Activated effector memory CD4-positive, alpha-beta T cell treated with anti-CD3 and anti-CD28 coated beads, Interleukin-2, amount 50 U/mL, for 16 hours (primary cell): ENCODE data around the gene FBXL7.

ENCODE experiments used
- DNase-seq: peaks from one replicate; pipeline ENCODE4 v3.0.0-alpha.2; 2020

The FBXL7 gene

DNA sequence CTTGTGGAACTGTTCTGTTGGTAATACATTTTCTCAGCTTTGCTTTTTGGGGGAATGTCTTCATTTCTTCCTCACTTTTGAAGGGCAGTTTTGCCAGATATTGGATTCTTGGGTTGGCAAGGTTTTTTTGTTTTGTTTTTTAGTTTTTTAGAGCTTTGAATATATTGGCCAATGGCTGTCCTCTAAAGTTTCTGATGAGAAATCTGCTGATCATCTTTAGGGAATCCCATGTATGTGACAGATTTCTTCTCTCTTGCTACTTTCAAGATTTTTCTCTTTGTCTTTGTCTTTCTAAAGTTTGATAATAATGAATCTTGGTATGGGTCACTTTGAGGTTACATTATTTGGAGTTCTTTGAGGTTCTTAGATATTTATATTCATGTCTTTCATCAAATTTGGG lies 227.4 kb downstream of the FBXL7 start:
- no peak for DNase-seq

DNA sequence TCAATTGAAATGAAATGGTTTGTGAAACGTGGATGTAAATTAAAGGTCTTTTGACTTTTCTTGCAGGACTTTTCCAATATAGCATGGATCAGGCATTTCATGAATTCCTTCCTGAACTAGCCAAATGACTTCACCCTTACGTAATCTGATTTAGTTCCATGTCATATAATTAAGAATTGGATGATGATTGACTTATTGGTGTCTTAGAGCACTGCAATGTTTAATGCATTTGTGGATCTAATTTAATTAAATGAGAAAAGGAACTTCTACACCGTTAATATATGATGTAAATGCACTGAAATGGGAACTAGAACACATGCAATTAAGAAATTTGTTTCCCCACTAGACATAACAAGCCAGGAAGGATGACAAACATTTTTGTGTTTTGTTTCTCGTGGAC lies 228.8 kb downstream of the FBXL7 start:
- DNase-seq: no peak

DNA sequence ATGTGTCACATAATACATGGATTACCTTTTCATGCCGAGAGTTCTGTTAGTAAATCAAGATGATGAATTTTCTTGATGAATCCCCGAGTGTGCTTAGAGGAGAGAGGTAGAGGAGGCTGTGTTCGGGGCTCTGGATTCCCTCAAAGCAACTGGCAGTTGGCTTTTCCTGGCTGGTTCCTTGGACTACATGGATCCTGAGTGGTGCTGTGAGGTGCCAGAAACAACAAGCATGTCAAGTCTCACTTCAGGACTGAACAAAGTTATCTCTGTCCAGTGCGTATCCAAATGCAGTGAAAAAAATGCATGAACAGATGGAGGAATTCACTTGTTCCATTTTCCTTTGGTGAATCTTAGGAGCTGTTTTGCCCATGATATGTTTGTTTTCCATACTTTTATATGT lies 231.7 kb downstream of the FBXL7 start:
- DNase-seq: no peak

DNA sequence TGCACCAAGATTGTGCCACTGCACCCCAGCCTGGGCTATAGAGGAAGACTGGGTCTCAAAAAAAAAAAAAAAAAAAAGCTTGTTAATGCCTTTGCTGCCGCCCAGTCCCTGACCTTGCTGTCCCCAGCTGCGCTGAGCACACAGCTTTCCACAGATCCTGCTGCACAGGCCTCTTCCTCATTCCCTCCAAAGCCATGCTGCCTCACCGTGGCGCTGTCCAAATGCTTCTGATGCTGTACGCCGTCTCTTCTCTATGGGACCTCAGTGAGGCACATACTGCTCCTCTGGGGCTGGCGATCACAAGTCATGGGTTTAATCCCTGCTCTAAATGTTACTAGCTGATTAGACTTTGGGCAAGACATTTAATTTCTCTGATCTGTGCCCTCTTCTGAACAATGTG lies 234.1 kb downstream of the FBXL7 start:
- DNase-seq: no peak

DNA sequence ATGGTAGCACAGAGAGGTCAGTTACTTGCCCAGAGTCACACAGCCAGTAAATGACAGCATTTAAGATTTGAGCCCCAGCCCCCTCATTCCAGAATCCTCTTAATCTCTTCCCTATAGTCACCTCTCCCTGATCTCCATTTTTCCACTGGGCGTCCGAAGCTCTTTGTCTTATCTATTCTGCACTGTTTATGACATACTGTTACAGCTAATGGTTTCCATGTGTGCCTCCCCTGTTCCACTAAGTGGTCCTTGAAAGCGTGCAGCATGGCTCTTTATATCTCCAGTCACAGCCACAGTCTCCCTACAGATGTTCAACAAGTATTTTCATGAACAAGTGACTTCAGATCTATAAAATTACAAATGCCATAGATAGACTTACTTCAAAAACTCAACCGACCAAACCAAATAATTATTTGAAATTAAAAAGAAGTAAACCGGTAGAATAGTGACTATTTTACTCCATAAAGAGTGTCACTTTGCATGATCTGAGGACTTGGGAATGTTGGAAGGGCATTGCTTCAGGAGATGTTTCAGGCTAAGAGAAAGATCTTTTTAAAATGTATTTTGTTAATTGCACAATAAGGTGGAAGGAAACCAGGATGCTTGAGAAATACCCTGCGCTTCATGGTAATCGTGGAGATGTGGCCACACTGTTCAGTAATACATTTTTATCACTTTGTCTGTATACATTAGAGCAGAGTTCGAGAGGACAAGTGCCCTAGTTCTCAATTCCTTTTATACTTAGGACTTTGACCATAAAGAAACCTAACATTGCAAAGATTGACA lies 237.2 kb downstream of the FBXL7 start:
- DNase-seq: no peak

DNA sequence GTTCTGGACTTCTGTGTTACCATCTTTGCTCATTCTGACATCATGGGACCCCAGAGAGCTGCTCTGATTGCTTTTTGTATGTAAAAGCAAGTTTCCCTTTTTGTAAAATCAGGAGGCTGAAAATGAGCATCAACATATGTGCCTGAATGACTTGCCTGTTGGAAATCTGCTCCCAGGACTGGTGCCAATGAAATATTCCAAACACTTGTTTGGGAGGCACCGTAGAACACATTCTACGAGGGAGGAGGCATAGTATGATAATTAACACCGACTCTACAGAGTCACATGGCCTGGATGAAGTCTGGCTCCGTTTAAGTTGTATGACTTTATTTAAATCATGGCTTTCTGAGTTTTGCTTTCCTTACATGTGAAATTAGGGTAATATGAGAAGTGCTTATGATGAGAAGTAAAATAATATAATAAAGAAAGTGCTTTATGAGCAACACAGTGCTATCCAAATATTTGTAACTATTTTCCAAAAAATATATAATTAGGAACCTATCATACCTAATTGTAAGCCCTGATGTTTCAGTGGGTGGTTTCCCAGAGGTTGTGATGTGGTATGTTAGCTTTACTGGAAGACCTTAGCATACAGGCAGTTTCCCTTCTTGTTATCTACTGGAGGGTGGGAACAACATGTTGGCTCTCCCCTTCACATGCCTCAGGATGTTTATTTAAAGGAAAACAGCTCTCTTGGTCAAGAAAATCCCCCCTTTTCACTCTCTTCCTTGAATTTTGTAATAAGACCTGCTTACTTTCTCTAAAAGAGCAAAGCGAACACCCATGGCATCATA lies 238.1 kb downstream of the FBXL7 start:
- no peak for DNase-seq

DNA sequence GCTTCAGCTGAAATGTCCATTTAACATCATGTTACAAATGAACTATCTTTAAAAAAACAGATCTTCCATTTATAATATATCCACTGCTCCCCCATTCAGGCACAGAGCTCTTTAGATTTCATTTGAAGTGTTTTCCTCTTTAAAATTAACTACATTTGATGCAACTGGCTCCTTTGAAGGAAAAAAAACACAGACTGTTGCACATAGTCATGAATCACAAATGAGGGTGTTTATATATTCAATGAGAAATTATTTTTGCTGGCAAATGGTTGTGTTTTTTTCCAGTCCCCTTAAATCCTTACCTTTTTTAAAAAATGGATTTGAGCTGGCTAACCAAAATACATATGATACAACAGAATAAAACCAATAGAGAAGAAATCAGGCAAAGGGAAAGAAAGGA lies 240.4 kb downstream of the FBXL7 start:
- DNase-seq: no peak

DNA sequence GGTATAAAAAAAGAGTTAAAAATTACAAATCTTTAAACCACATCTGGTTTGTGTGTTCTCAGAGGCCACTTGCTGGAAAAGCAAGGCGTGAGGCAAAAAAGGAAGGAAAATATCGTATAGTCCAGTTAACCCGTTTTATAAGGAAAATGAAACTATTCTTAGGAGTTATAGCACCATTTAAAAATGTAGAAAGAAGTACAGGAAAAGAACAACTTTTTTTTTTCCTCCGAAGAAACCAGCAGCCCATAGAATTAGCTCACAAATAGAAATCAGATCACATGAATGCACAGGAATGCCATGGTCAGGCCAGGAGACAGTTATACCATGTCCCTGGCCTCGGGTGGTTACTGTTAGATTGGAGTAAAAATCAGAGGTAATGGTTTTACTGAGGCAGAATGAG lies 241.6 kb downstream of the FBXL7 start:
- no peak for DNase-seq

DNA sequence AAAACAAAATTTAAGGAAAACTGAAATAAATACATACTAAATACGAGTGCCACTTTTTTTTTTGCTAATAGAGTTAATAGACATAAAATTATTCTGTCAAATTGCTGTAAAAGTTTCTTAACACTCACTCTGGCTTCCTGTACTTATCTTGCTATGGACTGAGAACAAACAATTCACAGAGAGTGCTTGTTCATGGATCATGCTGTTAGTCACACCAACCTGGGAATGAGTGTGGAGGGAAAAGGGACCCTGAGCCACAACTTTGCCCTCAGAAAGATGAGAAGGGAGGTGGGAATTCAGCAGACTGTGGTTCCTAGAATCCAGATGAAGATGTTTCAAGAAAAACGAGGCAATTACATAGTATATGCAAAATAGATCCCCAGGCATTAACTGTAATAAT lies 246.9 kb downstream of the FBXL7 start:
- DNase-seq: no peak

DNA sequence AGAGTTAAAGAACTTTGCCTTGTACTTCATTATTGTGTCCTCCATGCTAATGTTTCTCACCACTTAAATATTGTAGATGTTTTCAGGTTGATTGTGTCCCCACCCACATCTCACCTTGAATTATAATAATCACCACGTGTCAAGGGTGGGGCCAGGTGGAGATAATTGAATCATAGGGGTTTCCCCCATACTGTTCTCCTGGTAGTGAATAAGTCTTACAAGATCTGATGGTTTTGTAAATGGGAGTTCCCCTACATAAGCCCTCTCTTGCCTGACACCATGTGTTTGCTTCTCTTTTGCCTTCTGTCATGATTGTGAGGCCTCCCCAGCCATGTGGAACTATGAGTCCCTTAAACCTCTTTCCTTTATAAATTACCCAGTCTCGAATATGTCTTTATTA lies 248.3 kb downstream of the FBXL7 start:
- no peak for DNase-seq

DNA sequence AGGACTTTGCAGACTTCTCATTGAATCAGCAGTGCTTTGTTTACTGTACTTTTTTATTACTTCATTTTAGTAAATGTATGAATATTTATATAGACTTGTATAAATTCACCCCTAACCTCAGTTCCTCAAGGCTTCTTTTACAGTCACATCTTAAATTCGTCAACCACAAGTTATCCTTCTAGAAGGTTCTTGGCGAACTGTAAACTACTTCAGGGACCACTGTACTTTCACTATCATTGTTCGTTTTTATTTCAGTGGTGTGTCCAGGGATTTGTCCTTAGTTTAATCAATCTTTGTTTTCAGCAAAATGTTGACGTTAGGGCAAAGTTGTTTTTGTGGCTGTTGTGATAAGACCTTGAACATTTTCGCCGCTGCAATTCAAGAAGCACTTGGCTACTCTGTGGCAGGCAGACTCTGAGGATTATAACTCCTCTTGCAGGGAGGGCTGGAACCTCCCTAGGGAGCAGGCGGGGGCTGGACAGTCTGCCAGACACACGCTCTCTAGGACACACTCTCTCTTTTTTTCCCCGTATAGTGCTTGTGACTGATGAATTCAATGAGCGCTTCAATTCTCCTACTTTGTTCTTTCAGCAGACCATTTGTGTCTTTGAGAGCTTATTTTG lies 252.8 kb downstream of the FBXL7 start:
- DNase-seq: no peak

DNA sequence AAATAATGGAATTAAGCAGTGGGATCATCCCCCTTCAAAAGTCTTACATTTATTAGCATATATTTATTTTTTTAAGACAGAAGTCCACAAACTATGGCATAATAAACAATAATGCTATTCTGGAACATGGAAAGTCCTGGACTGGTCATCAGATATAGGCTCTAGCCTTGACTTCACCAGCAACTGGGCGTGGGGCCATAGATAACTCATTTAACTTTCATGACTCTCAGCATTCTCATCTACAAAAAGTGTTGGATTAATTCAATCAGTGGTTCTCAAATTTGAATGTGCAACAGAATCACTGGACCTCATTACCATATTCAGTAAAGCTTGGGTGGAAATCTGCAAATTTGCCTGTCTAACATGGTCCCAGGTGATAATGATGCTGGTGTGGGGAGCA lies 253.8 kb downstream of the FBXL7 start:
- DNase-seq: no peak

DNA sequence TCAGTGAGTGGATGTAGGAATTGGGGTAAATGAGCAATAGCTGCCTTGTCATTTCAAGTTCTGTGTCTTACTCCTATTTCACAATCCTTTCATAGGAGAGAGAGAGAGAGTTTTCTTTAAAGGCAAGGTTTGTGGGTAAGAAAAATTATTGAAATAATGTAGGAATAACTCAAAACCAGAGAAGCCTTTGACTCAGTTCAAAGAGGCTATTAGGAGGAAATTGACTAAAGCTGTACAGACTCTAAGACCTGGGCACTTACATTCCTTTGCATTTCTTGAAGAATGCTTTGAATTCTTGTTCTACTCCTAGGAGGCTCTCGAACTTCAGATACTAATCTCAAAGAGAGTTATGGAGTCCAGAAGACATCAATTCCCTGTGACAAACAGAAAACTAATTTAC lies 257.1 kb downstream of the FBXL7 start:
- no peak for DNase-seq

DNA sequence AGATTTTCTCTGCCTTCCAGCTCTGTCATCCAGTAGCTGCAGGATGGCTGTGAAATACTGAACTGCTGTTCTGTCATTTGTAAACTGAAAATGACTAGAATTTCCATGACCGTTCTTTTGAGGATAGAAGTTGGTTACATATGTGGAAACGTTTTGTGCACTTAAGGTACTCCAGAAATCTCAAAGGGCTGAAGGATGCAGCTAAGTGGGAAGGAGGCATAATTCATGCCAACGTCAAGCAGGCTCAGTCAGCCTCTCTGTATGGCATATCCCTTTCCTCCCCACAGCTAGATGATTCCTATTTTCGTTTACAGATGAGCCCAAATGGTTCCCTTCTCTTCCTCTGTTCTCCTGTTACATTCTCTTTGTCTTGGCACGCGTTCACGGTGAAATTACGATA lies 257.6 kb downstream of the FBXL7 start:
- DNase-seq: no peak

DNA sequence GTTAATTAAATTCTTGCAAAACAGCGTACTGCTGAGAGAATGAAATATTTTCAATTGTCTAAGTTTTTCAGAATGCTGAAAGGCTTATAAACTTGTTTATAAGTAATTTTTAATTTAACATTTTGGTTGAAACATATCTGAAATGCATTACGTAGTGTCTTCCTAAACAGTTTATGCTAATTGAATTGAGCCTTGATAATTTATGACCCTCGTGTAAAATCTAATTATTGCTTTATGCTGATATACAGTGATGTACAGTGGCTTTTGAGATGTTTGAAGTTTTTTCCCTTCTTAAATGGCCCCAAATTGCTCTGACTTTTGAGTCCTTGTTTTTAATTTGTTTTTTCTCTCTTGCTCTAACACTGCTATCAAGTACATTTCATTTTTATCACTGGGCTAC lies 262.7 kb downstream of the FBXL7 start:
- no peak for DNase-seq

DNA sequence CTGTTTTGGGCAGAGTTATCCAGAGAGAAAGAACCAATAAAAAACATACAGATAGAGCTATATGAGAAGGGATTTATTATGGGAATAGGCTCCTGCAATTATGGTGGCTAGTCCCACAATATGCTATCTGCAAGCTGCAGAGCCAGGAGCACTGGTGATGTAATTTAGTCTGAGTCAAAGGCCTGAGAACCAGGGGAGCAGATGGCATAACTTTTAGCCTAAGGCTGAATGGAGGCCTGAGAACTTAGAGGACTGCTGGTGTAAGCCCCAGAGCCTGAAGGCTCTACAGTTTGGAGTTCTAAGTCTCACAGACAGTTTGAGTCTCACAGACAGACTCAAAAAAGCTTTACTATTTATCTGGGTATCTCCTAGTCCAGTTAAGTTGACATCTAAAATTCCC lies 263.8 kb downstream of the FBXL7 start:
- DNase-seq: no peak

DNA sequence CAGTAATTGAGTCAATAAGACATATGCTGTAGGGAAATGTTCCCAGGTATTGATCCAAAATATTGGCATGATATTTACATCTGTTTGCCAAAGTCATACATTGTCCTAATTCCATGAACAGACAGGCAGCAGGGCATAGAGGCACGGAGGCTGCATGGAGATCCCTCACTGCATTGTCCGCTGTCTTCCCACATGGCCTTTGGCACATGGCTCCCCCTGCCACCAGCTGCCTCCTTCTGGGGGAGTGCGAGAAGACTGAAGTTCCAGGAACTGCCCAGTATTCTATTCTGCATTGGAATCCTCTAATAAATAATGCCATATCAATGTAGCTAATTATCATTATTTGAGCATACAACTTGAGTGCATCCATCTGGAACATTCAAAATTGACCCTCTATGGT lies 269.0 kb downstream of the FBXL7 start:
- DNase-seq: no peak

DNA sequence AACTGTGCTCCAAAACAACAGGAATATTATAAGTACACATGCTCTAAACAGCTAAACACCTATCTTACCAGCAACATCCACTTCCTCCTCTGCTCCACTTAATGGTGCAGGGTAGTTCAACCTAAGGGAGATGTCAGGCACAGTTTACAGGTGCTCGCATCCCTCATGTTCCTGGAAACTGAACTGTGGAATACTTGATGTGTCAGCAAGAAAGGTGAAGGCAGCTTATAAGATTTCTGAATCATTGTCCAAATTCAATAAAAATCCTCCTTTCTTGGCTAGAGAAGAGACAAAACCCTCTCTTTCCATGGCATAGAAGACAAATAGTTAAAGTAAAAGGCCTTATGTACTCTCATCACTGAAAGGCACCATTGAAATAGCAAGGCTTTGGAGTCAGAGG lies 272.2 kb downstream of the FBXL7 start:
- no peak for DNase-seq

DNA sequence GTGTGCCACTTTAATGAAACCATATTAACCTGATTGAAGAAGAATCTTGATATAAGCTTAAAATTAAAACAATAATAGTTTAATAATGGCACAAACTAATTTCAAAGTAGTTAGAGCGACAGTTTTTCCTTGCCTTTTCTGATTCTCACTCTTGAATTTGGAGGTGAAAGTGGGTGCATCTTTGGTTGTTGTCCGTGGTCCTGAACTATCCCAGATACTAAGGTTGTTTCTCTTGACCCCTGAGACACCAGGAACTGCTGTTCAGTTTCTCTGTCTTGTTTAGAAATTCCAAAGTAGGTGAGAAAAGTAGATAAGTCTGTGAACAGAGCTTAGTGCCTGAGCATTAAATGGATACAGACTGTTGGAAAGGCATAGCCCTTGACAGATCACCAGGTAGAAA lies 274.7 kb downstream of the FBXL7 start:
- DNase-seq: no peak

DNA sequence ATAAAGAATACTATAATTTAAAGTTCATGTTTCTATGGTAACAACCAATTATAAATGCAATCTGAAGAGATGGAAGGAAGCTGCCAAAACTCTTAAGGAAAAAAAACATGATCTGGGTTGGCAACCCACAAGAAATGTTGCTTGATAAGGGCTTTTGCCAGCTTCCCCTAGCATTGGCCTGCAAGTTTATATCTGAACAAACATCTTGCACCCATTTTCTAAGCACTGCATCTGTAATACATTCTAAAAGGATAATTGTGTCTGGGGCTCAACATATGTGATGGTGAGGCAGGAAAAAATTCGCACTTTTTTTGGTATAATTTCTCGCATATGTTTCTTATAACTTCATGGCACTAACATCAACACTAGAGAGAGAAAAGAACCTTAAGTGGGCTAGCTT lies 276.4 kb downstream of the FBXL7 start:
- no peak for DNase-seq

DNA sequence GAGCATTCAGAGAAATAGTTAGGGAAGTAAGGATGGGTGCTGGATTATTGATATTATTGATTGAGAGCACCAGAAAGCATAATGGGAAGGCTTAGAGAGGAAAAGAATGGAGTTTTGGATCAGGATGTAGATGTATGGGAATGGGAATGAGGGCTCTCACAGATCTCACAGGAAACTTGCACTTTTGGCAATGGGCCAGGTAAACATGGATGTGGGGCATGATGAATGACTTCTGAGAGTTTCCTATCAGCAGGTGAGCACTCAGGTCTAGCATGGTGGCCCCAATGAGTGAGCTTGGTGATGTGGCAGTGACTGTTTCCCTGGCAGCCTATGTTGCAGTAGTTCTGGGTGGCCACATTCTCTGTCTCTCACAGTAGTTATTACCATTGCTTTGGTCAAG lies 283.8 kb downstream of the FBXL7 start:
- DNase-seq: no peak

DNA sequence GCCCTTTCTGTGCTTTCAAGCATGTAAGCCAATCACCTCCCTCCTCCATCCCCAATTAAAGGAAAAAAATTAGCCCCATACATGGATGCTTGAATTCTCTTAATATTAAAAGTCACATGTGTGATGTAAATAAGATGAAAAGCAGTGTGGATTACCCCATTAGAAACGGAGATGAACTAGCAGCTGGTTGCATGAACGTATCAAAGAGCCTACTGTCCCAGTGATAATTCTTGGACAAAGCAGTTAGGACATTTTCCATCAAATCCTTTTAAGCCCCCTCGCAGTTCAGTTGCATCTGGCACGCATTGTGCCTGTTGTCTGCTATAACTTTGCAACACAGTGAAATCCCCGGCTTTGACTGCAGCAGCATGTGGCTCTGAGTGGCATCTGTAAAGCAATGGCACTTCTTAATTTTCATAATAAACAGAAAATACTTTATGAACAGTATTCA lies 285.6 kb downstream of the FBXL7 start:
- DNase-seq: no peak

DNA sequence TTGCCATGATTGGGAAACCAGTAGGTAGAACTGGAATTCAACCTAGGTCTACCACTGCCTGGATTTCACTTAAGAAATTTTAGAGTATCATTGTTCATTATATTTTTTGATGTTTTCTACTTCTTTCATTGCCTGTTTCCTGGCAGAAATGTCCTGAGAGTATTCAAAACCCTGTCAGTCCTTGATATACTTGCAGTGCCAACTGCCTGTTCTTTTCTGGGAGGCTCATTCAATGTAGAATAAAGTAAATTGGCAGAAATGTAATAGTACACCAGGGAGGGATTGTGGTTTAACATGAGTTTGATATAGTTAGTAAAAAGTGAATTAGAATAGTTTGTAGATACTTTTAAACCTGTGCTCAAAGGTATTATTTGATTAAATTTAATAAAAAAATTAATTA lies 286.3 kb downstream of the FBXL7 start:
- DNase-seq: no peak

DNA sequence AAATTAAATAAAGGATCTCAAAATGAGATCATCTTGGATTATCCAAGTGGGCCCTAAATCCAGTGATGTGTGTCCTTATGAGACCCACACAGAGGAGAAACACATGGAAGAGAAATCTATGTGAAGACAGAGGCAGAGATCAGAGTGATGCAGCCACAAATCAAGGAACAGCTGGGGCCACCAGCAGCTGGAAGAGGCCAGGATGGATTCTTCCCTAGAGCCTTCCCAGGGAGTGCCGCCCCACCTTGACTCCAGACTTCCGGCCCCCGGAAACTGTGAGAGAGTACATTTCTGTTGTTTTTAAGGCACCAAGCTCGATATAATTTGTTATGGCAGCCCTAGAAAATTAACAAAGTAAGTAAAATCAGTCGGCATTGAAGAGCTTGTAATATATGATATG lies 286.9 kb downstream of the FBXL7 start:
- no peak for DNase-seq
